ENCODE data around the gene PAX4. TPM values are rescaled to one million over a fixed set of nuclear protein-coding genes. Genes with fewer than 3 reads are reported as not detected.

The PAX4 gene
- total and polyA plus RNA-seq, 2 of the 4 experiments (the other 2 are of a cell fraction) = not detected

DNA sequence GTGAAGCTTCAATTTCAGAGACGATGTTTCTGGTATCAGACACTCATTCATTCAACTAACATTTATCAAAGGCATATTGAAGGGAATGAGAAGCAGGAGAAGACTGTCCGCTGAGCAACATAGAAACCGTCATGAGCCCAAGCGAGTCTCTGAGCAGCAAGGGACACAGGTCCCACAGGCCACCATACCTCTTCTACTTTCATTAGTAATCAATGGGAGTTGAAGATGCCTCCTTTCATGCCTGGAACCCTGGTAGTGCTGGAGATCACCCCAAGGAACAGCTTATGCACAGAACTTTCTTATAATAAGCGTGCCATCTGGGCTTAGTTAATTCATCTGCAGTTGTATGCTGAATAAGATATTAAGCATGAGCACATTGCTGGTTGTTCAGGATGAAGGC, 1.2 kb downstream of the PAX4 start:
- H3K9me3 ChIP-seq (ENCODE audit: control insufficient read depth, insufficient read depth, low read length) = no peaks in the 10 kb centered on the region; the same call in 1 of the 2 replicates
- H3K27ac ChIP-seq (ENCODE audit: insufficient read depth, low read length) = no peak overlapping the region
- no peak for ATAC-seq (ENCODE audit: low read depth)
- DNase-seq = no peak
- intact Hi-C loops (cut with micrococcal nuclease) (no loop called here), dilution Hi-C loops (cut with HindIII; ENCODE audit: low sequenced_read_pairs, unreplicated experiment) (no loop called here), in situ Hi-C loops (cut with MboI; ENCODE audit: low sequenced_read_pairs) (no loop called here)
- no peak overlapping the region for H3K56ac ChIP-seq (ENCODE audit: extremely low read depth, insufficient read depth, low read length)
- no peaks in the 10 kb centered on the region for H4K20me1 ChIP-seq (ENCODE audit: insufficient read depth, low read length)
- TF ChIP-seq, protein P1, sequence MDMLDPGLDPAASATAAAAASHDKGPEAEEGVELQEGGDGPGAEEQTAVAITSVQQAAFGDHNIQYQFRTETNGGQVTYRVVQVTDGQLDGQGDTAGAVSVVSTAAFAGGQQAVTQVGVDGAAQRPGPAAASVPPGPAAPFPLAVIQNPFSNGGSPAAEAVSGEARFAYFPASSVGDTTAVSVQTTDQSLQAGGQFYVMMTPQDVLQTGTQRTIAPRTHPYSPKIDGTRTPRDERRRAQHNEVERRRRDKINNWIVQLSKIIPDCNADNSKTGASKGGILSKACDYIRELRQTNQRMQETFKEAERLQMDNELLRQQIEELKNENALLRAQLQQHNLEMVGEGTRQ (IDR thresholded peaks at IDR 0.05; ENCODE audit: low read depth, low read length) = no peak
- no peak for TF ChIP-seq MAFK (IDR thresholded peaks at IDR 0.05; ENCODE audit: low read depth, low read length)
- H3K23ac ChIP-seq (ENCODE audit: low read depth, low read length) = no peak overlapping the region
- no peak overlapping the region for H4K5ac ChIP-seq (ENCODE audit: low read depth, low read length)
- no peaks in the 10 kb centered on the region for H3K79me1 ChIP-seq (ENCODE audit: low read depth in 1 of 2, low read length in 2 of 2)
- H2BK120ac ChIP-seq (ENCODE audit: low read depth, low read length) = no peak overlapping the region
- H4K8ac ChIP-seq (ENCODE audit: low read depth in 2 of 2, low read length in 2 of 2) = no peak overlapping the region
- H2BK15ac ChIP-seq (ENCODE audit: low read depth, low read length) = no peak overlapping the region
- no peak overlapping the region for H3K9ac ChIP-seq (ENCODE audit: low read depth, low read length)
- 0 out of 2 replicates have a peak, but pooled peaks cover 2% of the 10 kb centered on the region for H3K4me1 ChIP-seq (ENCODE audit: control insufficient read depth, insufficient read depth, low read length)
- CTCF ChIA-PET = interaction anchor here (1.3 kb wide), 1 partner anchor 10 kb away, joined by 4 read pairs; no protein-coding TSS in a partner anchor
- WGBS, 2 experiments (ENCODE audit: extremely low coverage in 2 of 2, insufficient read length in 1 of 2) = no CpG with 5 or more reads among the region's 5 CpGs
- H3K9me1 ChIP-seq (ENCODE audit: insufficient read depth, low read length) = no peaks in the 10 kb centered on the region
- no peaks in the 10 kb centered on the region for H3K36me3 ChIP-seq (ENCODE audit: control insufficient read depth, insufficient read depth, low read length)
- H3K4me2 ChIP-seq (ENCODE audit: low read depth, low read length) = no peak overlapping the region
- no TSS peak for BruUV-seq (replicated peaks)
- peaks cover 88% of the 10 kb centered on the region for H3K27me3 ChIP-seq (ENCODE audit: control insufficient read depth, insufficient read depth, low read length)
- H3K4ac ChIP-seq (ENCODE audit: low read depth, low read length) = no peak overlapping the region
- no peak overlapping the region for H4K91ac ChIP-seq (ENCODE audit: insufficient read depth, low read depth, low read length)
- no peak overlapping the region for H3K4me3 ChIP-seq (ENCODE audit: insufficient read depth, low read depth, low read length)
- POLR2A ChIA-PET (ENCODE audit: unreplicated experiment) = interaction anchor here (0.6 kb wide), 1 partner anchor 38 kb away, joined by 3 read pairs; no protein-coding TSS in a partner anchor
- H2AFZ ChIP-seq (replicated peaks; ENCODE audit: low read length, poor library complexity) = no peak overlapping the region
- no peak overlapping the region for H2BK5ac ChIP-seq (ENCODE audit: low read depth, low read length, poor library complexity, severe bottlenecking)
- no peak overlapping the region for H3K18ac ChIP-seq (ENCODE audit: low read depth, low read length)
- no peak overlapping the region for H2BK20ac ChIP-seq (ENCODE audit: low read depth, low read length)
- no peak overlapping the region for H3K14ac ChIP-seq (replicated peaks; ENCODE audit: low read depth, low read length)
- no peak overlapping the region for H2AK9ac ChIP-seq (replicated peaks; ENCODE audit: low read depth, low read length, poor library complexity)
- no peak overlapping the region for H2AK5ac ChIP-seq (ENCODE audit: low read depth, low read length)

Measured in IMR-90 (cell line).